ENCODE data around the gene WNT11. TPM values are rescaled to one million over a fixed set of nuclear protein-coding genes. Genes with fewer than 3 reads are reported as not detected.

Gene WNT11
- total RNA-seq = 0.09 and 0.22 TPM in 2 replicates

GRCh38 chr11:76206327-76207081 is at the start of gene WNT11:
TSS of gene WNT11 (minus strand) at chr11:76206502. CDS start at chr11:76206407, 95 bp downstream.

Other genes with a start within 250 kb of the WNT11 start
- gene THAP12, start 174.6 kb upstream of the WNT11 start, total RNA-seq = 30.6 and 44.6 TPM in 2 replicates
- gene GVQW3, start 174.8 kb upstream of the WNT11 start, total RNA-seq = 0.43 and 0.60 TPM in 2 replicates
- gene EMSY, start 238.5 kb upstream of the WNT11 start, total RNA-seq = 10.1 and 11.1 TPM in 2 replicates